DND-41 (cell line): ENCODE data around the gene ENTPD8.

Experiments
- CTCF ChIP-seq: IDR thresholded peaks from 2 replicates; pipeline ENCODE4 v1.5.1; 2012; ENCODE audit warnings: borderline replicate concordance, low read length, moderate library complexity, mild to moderate bottlenecking; ENCODE audit not compliant: poor library complexity, severe bottlenecking; ENCODE audit errors: extremely low read depth
- EZH2 ChIP-seq: IDR thresholded peaks from 3 replicates; pipeline ENCODE4 v1.6.1; 2012; ENCODE audit warnings: borderline replicate concordance, low read depth, mild to moderate bottlenecking, moderate library complexity, low read length, inconsistent platforms; ENCODE audit not compliant: severe bottlenecking

- TF ChIP-seq CTCF (no peak), EZH2 (no peak)
Measured at GRCh38 chr9:137388589-137389427, 52.3 kb downstream of the ENTPD8 start.
